HCT116 (cell line): ENCODE data around the gene RPTOR. TPM values are rescaled to one million over a fixed set of nuclear protein-coding genes. Genes with fewer than 3 reads are reported as not detected.

ENCODE experiments used
- ATAC-seq: fragments of 200-7000 bp; cut with Tn5 transposase; 2 replicates; pipeline ENCODE4 v1.9.1; 2020; ENCODE audit warnings: mild to moderate bottlenecking, moderate library complexity
- BruUV-seq: library from RNA; stranded (reverse); fragments of 400-500 nt; replicated peaks from 2 replicates; lab custom pipeline; 2021; lab: Mats Ljungman, UMichigan
- CTCF ChIA-PET: fragments of 300-600 bp; sonication (Branson Sonifier 250); formaldehyde crosslinking; loops from one replicate; lab custom pipeline; 2021; ENCODE audit warnings: antibody characterized with exemption; lab: Charles Lee
- POLR2A ChIA-PET: fragments of 300-600, 350-600 bp; sonication (Branson Sonifier 250); formaldehyde crosslinking; loops from one replicate; lab custom pipeline; 2021; ENCODE audit warnings: antibody characterized with exemption; lab: Charles Lee
- RAD21 ChIA-PET, 2 experiments: fragments of 300-600 bp; sonication (Branson Sonifier 250); formaldehyde crosslinking; loops; one replicate each; lab custom pipeline; 2023; ENCODE audit warnings: low total read pairs in 2 of 2; ENCODE audit not compliant: uncharacterized antibody in 2 of 2, unreplicated experiment in 2 of 2, low non-redundant PET in 1 of 2; lab: Charles Lee
- DNase-seq: peaks from one replicate; pipeline ENCODE4 v3.0.0-alpha.2; 2010; ENCODE audit warnings: low read depth, low spot score
- H2AFZ ChIP-seq: fragments of 200-600 bp; shearing (Covaris generic), sonication (generic); 2 replicates; pipeline ENCODE4 v1.6.1; 2017; ENCODE audit warnings: low read depth, mixed run types, mixed read lengths, antibody characterized with exemption, low read length; ENCODE audit not compliant: poor library complexity, severe bottlenecking
- H3K27ac ChIP-seq: 2 replicates; pipeline ENCODE4 v1.5.1; 2012; ENCODE audit warnings: low read depth, low read length
- H3K27me3 ChIP-seq: fragments of 200-600 bp; sonication (generic); 2 replicates; pipeline ENCODE4 v1.6.1; 2016; ENCODE audit warnings: mixed run types, low read length, mixed read lengths; ENCODE audit not compliant: insufficient read depth
- H3K36me3 ChIP-seq, 2 experiments: fragments of 200-500 bp in 1 of 2; fragments of 200-600 bp in 1 of 2; sonication (Bioruptor generic) in 1 of 2; sonication (generic) in 1 of 2; 2 replicates each; pipeline versions ENCODE4 v1.5.1 to v1.6.1; 2014 to 2016; ENCODE audit warnings: low read length in 2 of 2, inconsistent platforms in 1 of 2, mixed read lengths in 1 of 2, mixed run types in 1 of 2; ENCODE audit not compliant: insufficient read depth in 2 of 2, control insufficient read depth in 1 of 2
- H3K4me1 ChIP-seq, 2 experiments: fragments of 200-600 bp in 1 of 2; sonication (generic) in 1 of 2; 2 replicates each; pipeline versions ENCODE4 v1.5.1 to v1.6.1; 2012 to 2017; ENCODE audit warnings: low read length in 2 of 2, inconsistent platforms in 1 of 2, mild to moderate bottlenecking in 1 of 2, mixed read lengths in 1 of 2, mixed run types in 1 of 2, moderate library complexity in 1 of 2; ENCODE audit not compliant: insufficient read depth in 2 of 2, control insufficient read depth in 1 of 2
- H3K4me2 ChIP-seq: fragments of 200-600 bp; sonication (generic); 2 replicates; pipeline ENCODE4 v1.6.1; 2017; ENCODE audit warnings: mixed run types, low read length, mixed read lengths
- H3K4me3 ChIP-seq, 2 experiments: fragments of 200-600 bp in 1 of 2; sonication (generic) in 1 of 2; replicated peaks in 1 of 2; 2 replicates each; pipeline ENCODE4 v1.5.1; 2011 to 2016; ENCODE audit warnings: low read length in 2 of 2, control low read depth in 1 of 2, low read depth in 1 of 2, mild to moderate bottlenecking in 1 of 2, mixed read lengths in 1 of 2, mixed run types in 1 of 2
- H3K79me2 ChIP-seq: fragments of 200-600 bp; sonication (generic); 2 replicates; pipeline ENCODE4 v1.6.1; 2017; ENCODE audit warnings: mild to moderate bottlenecking, mixed run types, low read length, moderate library complexity, mixed read lengths; ENCODE audit not compliant: insufficient read depth
- H3K9ac ChIP-seq: fragments of 200-600 bp; sonication (generic); 2 replicates; pipeline ENCODE4 v1.6.1; 2016; ENCODE audit warnings: low read length, mixed read lengths
- H3K9me2 ChIP-seq: fragments of 200-600 bp; sonication (generic), shearing (Covaris generic); 2 replicates; pipeline ENCODE4 v1.6.1; 2017; ENCODE audit warnings: mixed run types, mild to moderate bottlenecking, moderate library complexity; ENCODE audit not compliant: insufficient read depth
- H3K9me3 ChIP-seq, 2 experiments: fragments of 200-500 bp in 1 of 2; fragments of 200-600 bp in 1 of 2; sonication (Bioruptor generic) in 1 of 2; sonication (generic) in 1 of 2; 2 replicates each; pipeline ENCODE4 v1.6.1; 2014 to 2017; ENCODE audit warnings: low read length in 2 of 2, mixed read lengths in 2 of 2, inconsistent platforms in 1 of 2, low read depth in 1 of 2, mild to moderate bottlenecking in 1 of 2, mixed run types in 1 of 2, moderate library complexity in 1 of 2; ENCODE audit not compliant: control insufficient read depth in 1 of 2, insufficient read depth in 1 of 2
- H4K20me1 ChIP-seq: fragments of 200-600 bp; sonication (generic), shearing (Covaris generic); 2 replicates; pipeline ENCODE4 v1.6.1; 2017; ENCODE audit warnings: mixed run types, mild to moderate bottlenecking, moderate library complexity; ENCODE audit not compliant: insufficient read depth
- ATF3 ChIP-seq: IDR thresholded peaks from 2 replicates; pipeline ENCODE4 v1.6.1; 2012
- CEBPB ChIP-seq: IDR thresholded peaks from 2 replicates; pipeline ENCODE4 v1.6.1; 2012; ENCODE audit warnings: low read depth
- EGR1 ChIP-seq: IDR thresholded peaks from 2 replicates; pipeline ENCODE4 v1.6.1; 2012; ENCODE audit warnings: low read depth
- ELF1 ChIP-seq: IDR thresholded peaks from 2 replicates; pipeline ENCODE4 v1.6.1; 2012; ENCODE audit warnings: low read depth, borderline replicate concordance
- EZH2 ChIP-seq: fragments of 200-600 bp; sonication (generic); IDR thresholded peaks from 2 replicates; pipeline ENCODE4 v1.6.1; 2017; ENCODE audit warnings: antibody characterized with exemption, mixed run types
- JUND ChIP-seq: IDR thresholded peaks from 2 replicates; pipeline ENCODE4 v1.6.1; 2012
- POLR2AphosphoS5 ChIP-seq: IDR thresholded peaks from 2 replicates; pipeline ENCODE4 v1.6.1; 2011; ENCODE audit warnings: mild to moderate bottlenecking, low read depth, low read length, moderate library complexity
- RAD21 ChIP-seq: IDR thresholded peaks from 2 replicates; pipeline ENCODE4 v1.6.1; 2012; ENCODE audit warnings: low read depth, mild to moderate bottlenecking
- TCF7L2 ChIP-seq: IDR thresholded peaks from 2 replicates; pipeline ENCODE4 v1.7.0; 2011; ENCODE audit warnings: borderline replicate concordance, inconsistent platforms; ENCODE audit not compliant: insufficient read depth, insufficient read length; ENCODE audit errors: extremely low read depth
- YY1 ChIP-seq: IDR thresholded peaks from 2 replicates; pipeline ENCODE4 v1.6.1; 2011; ENCODE audit warnings: low read length, low read depth, moderate library complexity, mild to moderate bottlenecking; ENCODE audit not compliant: insufficient replicate concordance; ENCODE audit errors: extremely low read depth
- ZBTB33 ChIP-seq: IDR thresholded peaks from 2 replicates; pipeline ENCODE4 v1.6.1; 2011; ENCODE audit warnings: mild to moderate bottlenecking, low read length, moderate library complexity; ENCODE audit not compliant: insufficient replicate concordance; ENCODE audit errors: extremely low read depth
- ZFX ChIP-seq: fragments of 450-650 bp; IDR thresholded peaks from 2 replicates; pipeline ENCODE4 v1.6.1; 2017
- intact Hi-C: fragments of 100-400 bp; cut with micrococcal nuclease; formaldehyde crosslinking; loops from 2 replicates; pipeline ENCODE4 v1.10.0; 2022
- total RNA-seq: library from RNA; stranded (reverse); gene quantifications from one replicate; pipeline ENCODE4 v1.2.1, GENCODE V29; 2021; ENCODE audit not compliant: unreplicated experiment

RPTOR gene
- total RNA-seq, 1 experiment from 2014 or later, result 69.5 TPM

DNA sequence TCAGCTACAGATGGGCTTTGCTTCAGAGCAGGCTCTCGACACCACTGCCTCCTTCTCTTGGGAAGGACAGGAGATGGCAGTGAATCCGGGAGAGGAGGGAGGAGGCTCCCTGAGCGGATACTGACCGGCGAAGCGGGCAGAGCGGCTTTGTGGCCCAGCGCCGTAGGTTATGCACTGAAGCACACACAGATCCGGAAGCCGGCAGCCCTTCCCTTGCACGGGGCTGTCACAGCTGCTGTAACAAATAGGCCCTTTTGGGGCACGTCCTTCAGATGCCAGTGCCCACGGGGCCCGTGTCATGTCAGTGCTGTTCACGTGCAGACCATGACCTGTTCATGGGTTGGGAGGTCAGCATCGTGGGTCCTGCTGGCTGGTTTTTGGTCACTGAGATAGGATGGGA is 302.3 kb downstream of the RPTOR start:
- ATAC-seq, result no peak

DNA sequence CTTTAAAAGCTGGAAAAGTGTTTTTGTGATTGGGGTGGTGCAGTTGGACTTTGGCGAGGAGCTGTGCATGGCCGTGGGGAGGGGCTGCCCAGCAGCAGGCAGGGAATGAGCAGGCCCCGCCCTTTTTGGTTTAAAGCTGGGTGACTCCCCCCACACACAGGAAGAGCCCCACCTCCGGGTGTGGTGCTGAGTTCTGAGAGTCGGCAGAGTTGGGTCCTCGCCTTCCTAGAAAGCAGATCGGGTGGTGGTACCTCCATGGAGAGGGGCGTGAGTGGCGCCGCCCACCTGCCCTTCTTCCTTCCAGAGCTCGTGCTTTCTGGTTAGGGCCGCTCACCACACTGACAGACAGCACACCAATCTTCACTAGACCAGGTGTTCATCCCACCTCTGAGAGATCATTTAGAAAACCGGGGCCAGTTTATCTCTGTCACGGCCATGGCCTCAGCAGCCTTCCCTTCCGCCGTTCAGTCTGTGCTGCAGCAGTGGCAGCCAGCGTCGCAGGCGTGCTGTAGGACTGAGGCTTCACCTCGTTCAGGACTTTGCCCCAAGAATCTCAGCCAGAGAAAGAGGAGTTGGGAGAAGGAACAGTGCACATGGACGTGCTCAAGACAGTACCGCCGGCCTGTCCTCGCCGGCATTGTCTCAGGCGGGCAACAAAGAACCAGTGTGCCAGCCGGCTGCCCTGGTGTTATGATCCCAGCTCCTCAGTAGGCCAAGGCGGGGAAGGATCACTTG is 303.0 kb downstream of the RPTOR start:
- no peak overlapping the region for H2AFZ ChIP-seq
- CTCF ChIA-PET, result no interaction called here
- H3K9me2 ChIP-seq, result no peaks in the 10 kb centered on the region
- H3K27ac ChIP-seq, result no peak overlapping the region
- BruUV-seq, result no TSS peak
- H3K9ac ChIP-seq, result no peak overlapping the region
- H3K27me3 ChIP-seq, result no peaks in the 10 kb centered on the region
- peaks cover 0 to 5% of the 10 kb centered on the region in 2 experiments; a peak in 1 of 4 replicates for H3K36me3 ChIP-seq
- H3K79me2 ChIP-seq, result no peaks in the 10 kb centered on the region
- RAD21 ChIA-PET, result no interaction called here
- H3K4me1 ChIP-seq, result no peaks in the 10 kb centered on the region; a peak in 1 of 4 replicates
- no peak for DNase-seq
- H3K4me2 ChIP-seq, result no peak overlapping the region
- no peaks in the 10 kb centered on the region for H4K20me1 ChIP-seq
- H3K9me3 ChIP-seq, result no peaks in the 10 kb centered on the region
- POLR2A ChIA-PET, result no interaction called here
- no peak overlapping the region for H3K4me3 ChIP-seq
- TF ChIP-seq EZH2, result no peak
- TF ChIP-seq EGR1, result no peak
- TF ChIP-seq TCF7L2, result no peak
- no peak for TF ChIP-seq POLR2AphosphoS5
- no peak for TF ChIP-seq CEBPB
- TF ChIP-seq ELF1, result no peak
- no peak for TF ChIP-seq ZFX
- no peak for TF ChIP-seq RAD21
- TF ChIP-seq ZBTB33, result no peak
- no peak for TF ChIP-seq ATF3
- no peak for TF ChIP-seq JUND
- intact Hi-C loops, result no loop called here
- no peak for ATAC-seq

More for the DNA sequence above, 302.3 kb downstream of the RPTOR start:
- CTCF ChIA-PET, result no interaction called here
- Histone ChIP-seq H3K9me2 (no peaks in the 10 kb centered on the region), H3K27me3 (no peaks in the 10 kb centered on the region), H3K79me2 (no peaks in the 10 kb centered on the region), H3K4me2 (no peak overlapping the region), H3K36me3 (peaks cover 0 to 5% of the 10 kb centered on the region in 2 experiments; a peak in 1 of 4 replicates), H3K4me1 (no peaks in the 10 kb centered on the region; a peak in 1 of 4 replicates), H3K9ac (no peak overlapping the region), H4K20me1 (no peaks in the 10 kb centered on the region), H3K27ac (no peak overlapping the region), H3K4me3 (no peak overlapping the region), H2AFZ (no peak overlapping the region), H3K9me3 (no peaks in the 10 kb centered on the region)
- RAD21 ChIA-PET, result no interaction called here
- POLR2A ChIA-PET, result no interaction called here
- no TSS peak for BruUV-seq
- intact Hi-C loops, result no loop called here
- TF ChIP-seq YY1, result no peak
- no peak for DNase-seq
